Neural cell (in vitro differentiated cells): ENCODE results near the gene HSPA12A. TPM values are rescaled to one million over a fixed set of nuclear protein-coding genes. Genes with fewer than 3 reads are reported as not detected.

Source experiments
- H2AFZ ChIP-seq: fragments of 200-600, 300-800 bp; sonication (generic), shearing (Covaris generic); 2 replicates; pipeline ENCODE4 v1.6.0; 2014; ENCODE audit warnings: low read depth, mild to moderate bottlenecking, antibody characterized with exemption, low read length, moderate library complexity
- H3F3A ChIP-seq: fragments of 200-600 bp; shearing (Covaris generic); 2 replicates; pipeline ENCODE4 v1.6.1; 2016; ENCODE audit warnings: mild to moderate bottlenecking, moderate library complexity, mixed read lengths, antibody characterized with exemption, low read length; ENCODE audit not compliant: insufficient read depth, poor library complexity, severe bottlenecking
- H3K27ac ChIP-seq: fragments of 200-600, 300-800 bp; sonication (generic), shearing (Covaris generic); 2 replicates; pipeline ENCODE4 v1.5.1; 2014; ENCODE audit warnings: mild to moderate bottlenecking, low read length, moderate library complexity
- H3K27me3 ChIP-seq: fragments of 300-800, 200-600 bp; sonication (generic), shearing (Covaris generic); 2 replicates; pipeline ENCODE4 v1.6.0; 2014; ENCODE audit warnings: mild to moderate bottlenecking, low read depth, low read length, moderate library complexity; ENCODE audit not compliant: insufficient read depth
- H3K36me3 ChIP-seq: fragments of 300-800, 200-600 bp; sonication (generic), shearing (Covaris generic); 2 replicates; pipeline ENCODE4 v1.5.1; 2014; ENCODE audit warnings: mild to moderate bottlenecking, antibody characterized with exemption, low read length, moderate library complexity; ENCODE audit not compliant: insufficient read depth
- H3K4me2 ChIP-seq: fragments of 300-800, 200-600 bp; sonication (generic), shearing (Covaris generic); 2 replicates; pipeline ENCODE4 v1.6.0; 2014; ENCODE audit warnings: mild to moderate bottlenecking, low read length
- H3K4me3 ChIP-seq: fragments of 300-800, 200-600 bp; sonication (generic), shearing (Covaris generic); 2 replicates; pipeline ENCODE4 v1.5.1; 2014; ENCODE audit warnings: mild to moderate bottlenecking, low read length, moderate library complexity
- H3K79me2 ChIP-seq: fragments of 200-600 bp; shearing (Covaris generic); replicated peaks from 2 replicates; pipeline ENCODE4 v1.6.0; 2014; ENCODE audit warnings: mild to moderate bottlenecking, low read length, moderate library complexity; ENCODE audit not compliant: insufficient read depth
- H3K9ac ChIP-seq: fragments of 300-800, 200-600 bp; sonication (generic), shearing (Covaris generic); 2 replicates; pipeline ENCODE4 v1.6.1; 2016; ENCODE audit warnings: mild to moderate bottlenecking, low read length, mixed read lengths
- H3K9me2 ChIP-seq: fragments of 200-600 bp; shearing (Covaris generic); 2 replicates; pipeline ENCODE4 v1.6.1; 2016; ENCODE audit warnings: mild to moderate bottlenecking, low read length, mixed read lengths; ENCODE audit not compliant: insufficient read depth
- H3K9me3 ChIP-seq: fragments of 200-600, 300-800 bp; sonication (generic), shearing (Covaris generic); 2 replicates; pipeline ENCODE4 v1.6.1; 2016; ENCODE audit warnings: mild to moderate bottlenecking, mixed run types, low read length, moderate library complexity, mixed read lengths
- H4K20me1 ChIP-seq: fragments of 200-600 bp; shearing (Covaris generic); 2 replicates; pipeline ENCODE4 v1.6.1; 2016; ENCODE audit warnings: mild to moderate bottlenecking, mixed run types; ENCODE audit not compliant: insufficient read depth
- EP300 ChIP-seq: fragments of 450-650 bp; conservative IDR thresholded peaks from 2 replicates; pipeline ENCODE4 v1.6.1; 2014; ENCODE audit warnings: antibody characterized with exemption, mild to moderate bottlenecking, moderate library complexity; ENCODE audit not compliant: poor library complexity, severe bottlenecking
- EZH2 ChIP-seq: fragments of 200-600, 300-800 bp; shearing (Covaris generic), sonication (generic); IDR thresholded peaks from 2 replicates; pipeline ENCODE4 v1.6.1; 2014; ENCODE audit warnings: antibody characterized with exemption, low read length, borderline replicate concordance, mild to moderate bottlenecking; ENCODE audit not compliant: insufficient read depth, poor library complexity, severe bottlenecking
- MXI1 ChIP-seq: fragments of 450-650 bp; conservative IDR thresholded peaks from 2 replicates; pipeline ENCODE4 v1.6.1; 2014; ENCODE audit warnings: antibody characterized with exemption, mild to moderate bottlenecking; ENCODE audit not compliant: poor library complexity, severe bottlenecking
- POLR2AphosphoS5 ChIP-seq: IDR thresholded peaks from 2 replicates; pipeline ENCODE4 v1.6.1; 2012
- RAD21 ChIP-seq: fragments of 450-650 bp; conservative IDR thresholded peaks from 2 replicates; pipeline ENCODE4 v1.6.1; 2014; ENCODE audit warnings: antibody characterized with exemption, mild to moderate bottlenecking, moderate library complexity
- SMC3 ChIP-seq: fragments of 450-650 bp; conservative IDR thresholded peaks from 2 replicates; pipeline ENCODE4 v1.6.1; 2014; ENCODE audit warnings: antibody characterized with exemption, mild to moderate bottlenecking, moderate library complexity; ENCODE audit not compliant: poor library complexity
- TAF1 ChIP-seq: IDR thresholded peaks from 2 replicates; pipeline ENCODE4 v1.6.1; 2012; ENCODE audit warnings: low read depth
- polyA plus RNA-seq: library from polyadenylated mRNA; depleted of rRNA; stranded (reverse); fragments of >200 nt; gene quantifications from 2 replicates; pipeline ENCODE4 v1.2.3, GENCODE V29; 2014
- TF ChIP-seq, protein P1 (sequence below): IDR thresholded peaks from 2 replicates; pipeline ENCODE4 v1.6.1; 2012; ENCODE audit warnings: borderline replicate concordance
- TF ChIP-seq, protein P2 (sequence below): fragments of 450-650 bp; IDR thresholded peaks from 2 replicates; pipeline ENCODE4 v1.5.1; 2014; ENCODE audit warnings: antibody characterized with exemption, mild to moderate bottlenecking, moderate library complexity; ENCODE audit not compliant: poor library complexity, severe bottlenecking

HSPA12A gene
- polyA plus RNA-seq, 1 donor from 2014 or later = 5.9 TPM

DNA sequence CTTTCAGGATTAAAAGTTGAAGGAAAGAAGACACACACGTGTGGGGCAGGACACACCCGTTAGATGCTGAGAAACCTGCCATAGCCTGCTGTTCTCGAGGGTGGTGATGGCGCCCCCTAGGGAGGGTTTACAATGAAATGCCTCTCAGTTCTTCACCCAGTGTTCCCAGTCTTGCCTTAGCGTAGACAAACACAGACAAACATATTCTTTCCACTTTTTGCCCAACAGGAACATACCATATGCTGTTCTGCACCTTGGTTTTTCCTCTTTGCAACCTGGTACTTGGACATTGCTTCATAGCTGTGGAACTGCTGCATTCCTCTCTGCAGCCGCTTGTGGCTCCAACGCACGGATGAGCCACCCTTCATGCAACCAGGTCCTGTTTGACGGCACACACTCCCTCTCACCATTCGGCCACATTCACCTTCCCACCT lies 23.3 kb upstream of the HSPA12A start:
- Histone ChIP-seq H3K27me3 (no peaks in the 10 kb centered on the region), H3K79me2 (no peaks in the 10 kb centered on the region), H3K9me2 (no peaks in the 10 kb centered on the region), H3K9ac (no peak overlapping the region), H3K36me3 (no peaks in the 10 kb centered on the region), H3K4me2 (no peak overlapping the region), H3K4me3 (no peak overlapping the region), H3K9me3 (no peaks in the 10 kb centered on the region), H3K27ac (no peak overlapping the region), H3F3A (no peaks in the 10 kb centered on the region), H2AFZ (no peak overlapping the region), H4K20me1 (no peaks in the 10 kb centered on the region)
- TF ChIP-seq MXI1 (no peak), RAD21 (no peak), EZH2 (no peak), POLR2AphosphoS5 (no peak), EP300 (no peak), SMC3 (no peak), TAF1 (no peak)
- TF ChIP-seq, protein P1, sequence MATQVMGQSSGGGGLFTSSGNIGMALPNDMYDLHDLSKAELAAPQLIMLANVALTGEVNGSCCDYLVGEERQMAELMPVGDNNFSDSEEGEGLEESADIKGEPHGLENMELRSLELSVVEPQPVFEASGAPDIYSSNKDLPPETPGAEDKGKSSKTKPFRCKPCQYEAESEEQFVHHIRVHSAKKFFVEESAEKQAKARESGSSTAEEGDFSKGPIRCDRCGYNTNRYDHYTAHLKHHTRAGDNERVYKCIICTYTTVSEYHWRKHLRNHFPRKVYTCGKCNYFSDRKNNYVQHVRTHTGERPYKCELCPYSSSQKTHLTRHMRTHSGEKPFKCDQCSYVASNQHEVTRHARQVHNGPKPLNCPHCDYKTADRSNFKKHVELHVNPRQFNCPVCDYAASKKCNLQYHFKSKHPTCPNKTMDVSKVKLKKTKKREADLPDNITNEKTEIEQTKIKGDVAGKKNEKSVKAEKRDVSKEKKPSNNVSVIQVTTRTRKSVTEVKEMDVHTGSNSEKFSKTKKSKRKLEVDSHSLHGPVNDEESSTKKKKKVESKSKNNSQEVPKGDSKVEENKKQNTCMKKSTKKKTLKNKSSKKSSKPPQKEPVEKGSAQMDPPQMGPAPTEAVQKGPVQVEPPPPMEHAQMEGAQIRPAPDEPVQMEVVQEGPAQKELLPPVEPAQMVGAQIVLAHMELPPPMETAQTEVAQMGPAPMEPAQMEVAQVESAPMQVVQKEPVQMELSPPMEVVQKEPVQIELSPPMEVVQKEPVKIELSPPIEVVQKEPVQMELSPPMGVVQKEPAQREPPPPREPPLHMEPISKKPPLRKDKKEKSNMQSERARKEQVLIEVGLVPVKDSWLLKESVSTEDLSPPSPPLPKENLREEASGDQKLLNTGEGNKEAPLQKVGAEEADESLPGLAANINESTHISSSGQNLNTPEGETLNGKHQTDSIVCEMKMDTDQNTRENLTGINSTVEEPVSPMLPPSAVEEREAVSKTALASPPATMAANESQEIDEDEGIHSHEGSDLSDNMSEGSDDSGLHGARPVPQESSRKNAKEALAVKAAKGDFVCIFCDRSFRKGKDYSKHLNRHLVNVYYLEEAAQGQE = no peak
- TF ChIP-seq, protein P2, sequence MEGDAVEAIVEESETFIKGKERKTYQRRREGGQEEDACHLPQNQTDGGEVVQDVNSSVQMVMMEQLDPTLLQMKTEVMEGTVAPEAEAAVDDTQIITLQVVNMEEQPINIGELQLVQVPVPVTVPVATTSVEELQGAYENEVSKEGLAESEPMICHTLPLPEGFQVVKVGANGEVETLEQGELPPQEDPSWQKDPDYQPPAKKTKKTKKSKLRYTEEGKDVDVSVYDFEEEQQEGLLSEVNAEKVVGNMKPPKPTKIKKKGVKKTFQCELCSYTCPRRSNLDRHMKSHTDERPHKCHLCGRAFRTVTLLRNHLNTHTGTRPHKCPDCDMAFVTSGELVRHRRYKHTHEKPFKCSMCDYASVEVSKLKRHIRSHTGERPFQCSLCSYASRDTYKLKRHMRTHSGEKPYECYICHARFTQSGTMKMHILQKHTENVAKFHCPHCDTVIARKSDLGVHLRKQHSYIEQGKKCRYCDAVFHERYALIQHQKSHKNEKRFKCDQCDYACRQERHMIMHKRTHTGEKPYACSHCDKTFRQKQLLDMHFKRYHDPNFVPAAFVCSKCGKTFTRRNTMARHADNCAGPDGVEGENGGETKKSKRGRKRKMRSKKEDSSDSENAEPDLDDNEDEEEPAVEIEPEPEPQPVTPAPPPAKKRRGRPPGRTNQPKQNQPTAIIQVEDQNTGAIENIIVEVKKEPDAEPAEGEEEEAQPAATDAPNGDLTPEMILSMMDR = no peak

DNA sequence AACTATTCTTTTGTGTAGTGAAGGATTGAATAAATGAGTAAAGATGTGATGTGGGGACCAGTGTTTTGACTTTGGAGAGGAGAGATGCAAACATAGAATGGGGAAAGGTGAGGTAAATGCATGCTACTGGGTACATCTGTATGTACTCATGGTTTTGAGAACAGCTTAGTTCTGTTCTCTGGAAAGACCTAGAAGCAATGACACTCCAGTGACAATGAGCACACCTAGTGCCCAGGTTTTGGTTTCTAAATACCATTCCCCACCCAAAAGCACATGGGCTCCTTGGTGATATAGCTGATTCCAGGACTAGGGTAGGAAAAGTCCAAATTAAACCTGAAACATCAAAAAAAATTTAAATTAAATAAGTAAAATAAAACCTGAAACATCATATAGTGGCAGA lies 22.6 kb upstream of the HSPA12A start:
- TF ChIP-seq TAF1 (no peak), POLR2AphosphoS5 (no peak), MXI1 (no peak), EP300 (no peak), RAD21 (no peak), SMC3 (no peak), EZH2 (no peak)
- TF ChIP-seq, protein P1 = no peak
- TF ChIP-seq, protein P2 = no peak
- Histone ChIP-seq H3K9ac (no peak overlapping the region), H3K4me3 (no peak overlapping the region), H4K20me1 (no peaks in the 10 kb centered on the region), H3K27me3 (no peaks in the 10 kb centered on the region), H3K9me2 (no peaks in the 10 kb centered on the region), H3K36me3 (no peaks in the 10 kb centered on the region), H2AFZ (no peak overlapping the region), H3K9me3 (no peaks in the 10 kb centered on the region), H3K79me2 (no peaks in the 10 kb centered on the region), H3K4me2 (no peak overlapping the region), H3K27ac (no peak overlapping the region), H3F3A (no peaks in the 10 kb centered on the region)
